NT2/D1 (cell line): ENCODE data around the gene SGPP1.

ENCODE experiments used
- SUZ12 ChIP-seq: IDR thresholded peaks from 2 replicates; pipeline ENCODE4 v1.6.1; 2011; ENCODE audit not compliant: insufficient read length, insufficient read depth; ENCODE audit errors: extremely low read depth
- ZNF274 ChIP-seq: IDR thresholded peaks from 2 replicates; pipeline ENCODE4 v1.6.1; 2011; ENCODE audit warnings: mild to moderate bottlenecking, low read depth, low read length

GRCh38 chr14:63642656-63643382 lies 85.0 kb downstream of the SGPP1 start:
- TF ChIP-seq ZNF274 (no peak), SUZ12 (no peak)
